CD4-positive, alpha-beta memory T cell (primary cell): ENCODE results near the gene AKR1D1. TPM values are rescaled to one million over a fixed set of nuclear protein-coding genes. Genes with fewer than 3 reads are reported as not detected.
"Not testable (repeated sequence)": the region's sequence is repeated elsewhere in the genome, so short reads cannot be mapped to it uniquely, and the experiment has no call there.

Experiments
- CTCF ChIA-PET: fragments of 350-600 bp; sonication (Branson Sonifier 250); formaldehyde crosslinking; loops from one replicate; lab custom pipeline; 2021; ENCODE audit warnings: inconsistent platforms; ENCODE audit not compliant: partially characterized antibody; lab: Charles Lee
- POLR2A ChIA-PET: fragments of 350-600 bp; sonication (Branson Sonifier 250); formaldehyde crosslinking; loops from one replicate; lab custom pipeline; 2021; ENCODE audit not compliant: partially characterized antibody; lab: Charles Lee
- DNase-seq, 5 donors: peaks; one replicate each; pipeline versions ENCODE4 v3.0.0 to v3.0.0-alpha.2; 2020 to 2022; ENCODE audit warnings: mixed read lengths in 1 of 5
- H3K27ac ChIP-seq: one replicate; pipeline ENCODE4 v1.7.0; 2013; ENCODE audit warnings: low read depth, low read length
- H3K27me3 ChIP-seq: 2 replicates; pipeline ENCODE4 v1.7.0; 2013; ENCODE audit warnings: mild to moderate bottlenecking, low read length, moderate library complexity; ENCODE audit not compliant: insufficient read depth
- H3K36me3 ChIP-seq: 2 replicates; pipeline ENCODE4 v1.7.0; 2013; ENCODE audit warnings: mild to moderate bottlenecking, low read length, moderate library complexity; ENCODE audit not compliant: insufficient read depth
- H3K4me1 ChIP-seq: 2 replicates; pipeline ENCODE4 v1.7.0; 2013; ENCODE audit warnings: mild to moderate bottlenecking, low read length, moderate library complexity; ENCODE audit not compliant: insufficient read depth
- H3K4me3 ChIP-seq, 2 donors: one replicate each; pipeline ENCODE4 v1.7.0; 2013; ENCODE audit warnings: low read length in 2 of 2, mild to moderate bottlenecking in 1 of 2
- H3K9me3 ChIP-seq, 2 donors: one replicate each; pipeline ENCODE4 v1.7.0; 2013; ENCODE audit warnings: low read length in 2 of 2, control low read depth in 1 of 2; ENCODE audit not compliant: control insufficient read depth in 1 of 2
- H3K27ac Mint-ChIP-seq, 7 donors: one replicate each; pipeline ENCODE4 v1.8.0; 2020 to 2021; ENCODE audit warnings: mixed read lengths in 7 of 7, mild to moderate bottlenecking in 6 of 7, inconsistent platforms in 3 of 7, moderate library complexity in 3 of 7
- H3K27me3 Mint-ChIP-seq, 2 donors: one replicate each; pipeline ENCODE4 v1.8.0; 2020 to 2021; ENCODE audit warnings: mixed read lengths in 2 of 2
- H3K36me3 Mint-ChIP-seq, 2 donors: one replicate each; pipeline ENCODE4 v1.8.0; 2020 to 2021; ENCODE audit warnings: mixed read lengths in 2 of 2, inconsistent platforms in 1 of 2, mild to moderate bottlenecking in 1 of 2
- H3K4me1 Mint-ChIP-seq, 4 donors: one replicate each; pipeline ENCODE4 v1.8.0; 2020 to 2021; ENCODE audit warnings: mixed read lengths in 4 of 4, mild to moderate bottlenecking in 1 of 4
- H3K4me3 Mint-ChIP-seq, 8 donors: one replicate each; pipeline ENCODE4 v1.8.0; 2020 to 2021; ENCODE audit warnings: mixed read lengths in 8 of 8, mild to moderate bottlenecking in 7 of 8, moderate library complexity in 6 of 8, inconsistent platforms in 3 of 8
- H3K9me3 Mint-ChIP-seq, 8 donors: one replicate each; pipeline ENCODE4 v1.8.0; 2020 to 2021; ENCODE audit warnings: mixed read lengths in 8 of 8, mild to moderate bottlenecking in 5 of 8, inconsistent platforms in 3 of 8, moderate library complexity in 1 of 8
- intact Hi-C: fragments of 100-400 bp; cut with micrococcal nuclease; formaldehyde crosslinking; loops from one replicate; pipeline ENCODE4 v1.15.1; 2023
- polyA plus RNA-seq, 2 donors: library from polyadenylated mRNA; unstranded; fragments of 300-500 nt; fragmentation: Illumina TruSeq; gene quantifications; one replicate each; pipeline ENCODE4 v1.2.3, GENCODE V29; 2021
- total RNA-seq, 2 experiments: library from RNA; stranded (reverse); gene quantifications; one replicate each; pipeline ENCODE4 v1.2.3, GENCODE V29; 2021

Gene AKR1D1
- total and polyA plus RNA-seq, 4 experiments from 2014 or later: not detected

GRCh38 chr7:138052696-138053095, 23.6 kb upstream of the AKR1D1 start:
- no peaks in the 10 kb centered on the region for H3K36me3 ChIP-seq
- CTCF ChIA-PET: no interaction called here
- DNase-seq: no peak
- H3K4me3 ChIP-seq: no peak overlapping the region
- POLR2A ChIA-PET: no interaction called here
- no peaks in the 10 kb centered on the region for H3K27me3 ChIP-seq
- intact Hi-C loops: no loop called here
- H3K9me3 ChIP-seq: no peaks in the 10 kb centered on the region
- H3K27ac ChIP-seq: no peak overlapping the region
- Mint-ChIP-seq H3K4me3 (no peak overlapping the region), H3K36me3 (no peaks in the 10 kb centered on the region), H3K4me1 (no peaks in the 10 kb centered on the region), H3K9me3 (peaks cover 0 to 11% (median 2%) of the 10 kb centered on the region in 8 donors), H3K27me3 (peaks cover 8 to 11% of the 10 kb centered on the region in 2 donors), H3K27ac (no peak overlapping the region)
- H3K4me1 ChIP-seq: no peaks in the 10 kb centered on the region

GRCh38 chr7:138055698-138056097, 20.6 kb upstream of the AKR1D1 start:
- H3K36me3 Mint-ChIP-seq, POLR2A ChIA-PET, H3K4me3 ChIP-seq, H3K27ac ChIP-seq, H3K27me3 ChIP-seq, intact Hi-C loops, H3K27ac Mint-ChIP-seq, H3K9me3 ChIP-seq, DNase-seq, H3K4me3 Mint-ChIP-seq, CTCF ChIA-PET, H3K4me1 ChIP-seq, H3K36me3 ChIP-seq, H3K4me1 Mint-ChIP-seq: not testable (repeated sequence)
- Mint-ChIP-seq H3K27me3 (peaks cover 9 to 13% of the 10 kb centered on the region in 2 donors), H3K9me3 (peaks cover 0 to 11% (median 2%) of the 10 kb centered on the region in 8 donors)

GRCh38 chr7:138063400-138063799, 12.9 kb upstream of the AKR1D1 start:
- ChIA-PET CTCF (no interaction called here), POLR2A (no interaction called here)
- Mint-ChIP-seq H3K27me3 (peaks cover 7 to 9% of the 10 kb centered on the region in 2 donors), H3K36me3 (no peaks in the 10 kb centered on the region), H3K9me3 (no peaks in the 10 kb centered on the region), H3K4me1 (no peaks in the 10 kb centered on the region), H3K27ac (no peak overlapping the region), H3K4me3 (no peak overlapping the region)
- no peak for DNase-seq
- Histone ChIP-seq H3K4me3 (no peak overlapping the region), H3K27me3 (no peaks in the 10 kb centered on the region), H3K27ac (no peak overlapping the region), H3K36me3 (no peaks in the 10 kb centered on the region), H3K9me3 (no peaks in the 10 kb centered on the region), H3K4me1 (no peaks in the 10 kb centered on the region)
- intact Hi-C loops: no loop called here

- POLR2A ChIA-PET: no interaction called here
- CTCF ChIA-PET: no interaction called here
- intact Hi-C loops: no loop called here
Observed at GRCh38 chr7:138064856-138065357, 11.4 kb upstream of the AKR1D1 start.

GRCh38 chr7:138065827-138066226, 10.4 kb upstream of the AKR1D1 start:
- no peak for DNase-seq
- H3K36me3 ChIP-seq: no peaks in the 10 kb centered on the region
- no peak overlapping the region for H3K27ac Mint-ChIP-seq
- intact Hi-C loops: no loop called here
- no peak overlapping the region for H3K4me3 ChIP-seq
- H3K27me3 Mint-ChIP-seq: peaks cover 7 to 13% of the 10 kb centered on the region in 2 donors
- H3K9me3 Mint-ChIP-seq: no peaks in the 10 kb centered on the region
- H3K4me1 Mint-ChIP-seq: no peaks in the 10 kb centered on the region
- H3K4me1 ChIP-seq: no peaks in the 10 kb centered on the region
- ChIA-PET POLR2A (no interaction called here), CTCF (no interaction called here)
- no peaks in the 10 kb centered on the region for H3K27me3 ChIP-seq
- no peaks in the 10 kb centered on the region for H3K9me3 ChIP-seq
- H3K27ac ChIP-seq: no peak overlapping the region
- H3K36me3 Mint-ChIP-seq: no peaks in the 10 kb centered on the region
- no peak overlapping the region for H3K4me3 Mint-ChIP-seq

More at GRCh38 chr7:138064856-138065357, 11.4 kb upstream of the AKR1D1 start:
- H3K27me3 ChIP-seq: no peaks in the 10 kb centered on the region
- no peaks in the 10 kb centered on the region for H3K4me1 Mint-ChIP-seq
- H3K36me3 ChIP-seq: no peaks in the 10 kb centered on the region
- no peaks in the 10 kb centered on the region for H3K4me1 ChIP-seq
- DNase-seq: no peak
- no peaks in the 10 kb centered on the region for H3K36me3 Mint-ChIP-seq
- H3K9me3 ChIP-seq: no peaks in the 10 kb centered on the region
- H3K4me3 ChIP-seq: no peak overlapping the region
- H3K27me3 Mint-ChIP-seq: peaks cover 7 to 9% of the 10 kb centered on the region in 2 donors
- peak overlapping the region in 1 of 7 donors; percentile 15 for H3K27ac Mint-ChIP-seq
- H3K9me3 Mint-ChIP-seq: no peaks in the 10 kb centered on the region
- H3K4me3 Mint-ChIP-seq: no peak overlapping the region
- no peak overlapping the region for H3K27ac ChIP-seq

GRCh38 chr7:138066954-138067394, 9.3 kb upstream of the AKR1D1 start:
- Mint-ChIP-seq H3K9me3 (no peaks in the 10 kb centered on the region), H3K27ac (no peak overlapping the region), H3K36me3 (no peaks in the 10 kb centered on the region), H3K4me1 (no peaks in the 10 kb centered on the region), H3K27me3 (peaks cover 7 to 14% of the 10 kb centered on the region in 2 donors), H3K4me3 (no peak overlapping the region)
- ChIA-PET CTCF (no interaction called here), POLR2A (no interaction called here)
- DNase-seq: no peak
- H3K36me3 ChIP-seq: no peaks in the 10 kb centered on the region
- H3K4me1 ChIP-seq: no peaks in the 10 kb centered on the region
- intact Hi-C loops: no loop called here
- H3K9me3 ChIP-seq: no peaks in the 10 kb centered on the region
- H3K4me3 ChIP-seq: no peak overlapping the region
- H3K27me3 ChIP-seq: no peaks in the 10 kb centered on the region
- no peak overlapping the region for H3K27ac ChIP-seq

GRCh38 chr7:138067774-138068173, 8.5 kb upstream of the AKR1D1 start:
- no peaks in the 10 kb centered on the region for H3K9me3 Mint-ChIP-seq
- H3K36me3 ChIP-seq: no peaks in the 10 kb centered on the region
- ChIA-PET POLR2A (no interaction called here), CTCF (no interaction called here)
- H3K27me3 ChIP-seq: no peaks in the 10 kb centered on the region
- H3K27me3 Mint-ChIP-seq: peaks cover 7 to 13% of the 10 kb centered on the region in 2 donors
- no peaks in the 10 kb centered on the region for H3K36me3 Mint-ChIP-seq
- H3K27ac ChIP-seq: no peak overlapping the region
- no peaks in the 10 kb centered on the region for H3K9me3 ChIP-seq
- DNase-seq: no peak
- intact Hi-C loops: no loop called here
- H3K4me1 ChIP-seq: no peaks in the 10 kb centered on the region
- no peak overlapping the region for H3K4me3 ChIP-seq
- no peak overlapping the region for H3K4me3 Mint-ChIP-seq
- H3K27ac Mint-ChIP-seq: no peak overlapping the region
- H3K4me1 Mint-ChIP-seq: no peaks in the 10 kb centered on the region

GRCh38 chr7:138070908-138071307, 5.4 kb upstream of the AKR1D1 start:
- no peak overlapping the region for H3K4me3 Mint-ChIP-seq

More at GRCh38 chr7:138070908-138071307, 5.4 kb upstream of the AKR1D1 start:
- H3K4me1 ChIP-seq: no peaks in the 10 kb centered on the region
- H3K36me3 Mint-ChIP-seq: no peaks in the 10 kb centered on the region
- no peaks in the 10 kb centered on the region for H3K9me3 ChIP-seq
- no peaks in the 10 kb centered on the region for H3K4me1 Mint-ChIP-seq
- ChIA-PET CTCF (no interaction called here), POLR2A (no interaction called here)
- intact Hi-C loops: no loop called here
- peaks cover 4 to 12% of the 10 kb centered on the region in 2 donors for H3K27me3 Mint-ChIP-seq
- H3K36me3 ChIP-seq: no peaks in the 10 kb centered on the region
- H3K27ac ChIP-seq: no peak overlapping the region
- no peak for DNase-seq
- H3K27me3 ChIP-seq: no peaks in the 10 kb centered on the region
- H3K9me3 Mint-ChIP-seq: peaks cover 0 to 19% (median 7%) of the 10 kb centered on the region in 8 donors
- no peak overlapping the region for H3K4me3 ChIP-seq
- H3K27ac Mint-ChIP-seq: no peak overlapping the region
